H1 (cell line): ENCODE measurements around the gene TFG. TPM values are rescaled to one million over a fixed set of nuclear protein-coding genes. Genes with fewer than 3 reads are reported as not detected.

Experiments used
- CTCF ChIA-PET: fragments of 300-600 bp; sonication (Branson Sonifier 250); formaldehyde crosslinking; loops from one replicate; lab custom pipeline; 2021; ENCODE audit not compliant: partially characterized antibody; lab: Charles Lee
- POLR2A ChIA-PET: fragments of 300-600 bp; sonication (Branson Sonifier 250); formaldehyde crosslinking; loops from one replicate; lab custom pipeline; 2021; ENCODE audit warnings: inconsistent platforms; ENCODE audit not compliant: partially characterized antibody; lab: Charles Lee
- DNase-seq, 2 experiments: peaks; one replicate each; pipeline versions ENCODE4 v3.0.0 to v3.0.0-alpha.2; 2010 to 2022; ENCODE audit warnings: low spot score in 2 of 2, low read depth in 1 of 2, mixed read lengths in 1 of 2
- FAIRE-seq: peaks from 2 replicates; lab custom pipeline; 2011; peaks lifted over from hg19 to GRCh38; lab: Jason Lieb, UNC
- H2AFZ ChIP-seq: 2 replicates; pipeline ENCODE4 v1.8.1; 2012; ENCODE audit warnings: low read length, inconsistent platforms
- H2AK5ac ChIP-seq: 2 replicates; pipeline ENCODE4 v1.6.1; 2013; ENCODE audit warnings: low read depth, low read length
- H2BK120ac ChIP-seq: replicated peaks from 2 replicates; pipeline ENCODE3; 2013; ENCODE audit warnings: low read depth, low read length, inconsistent platforms
- H2BK12ac ChIP-seq: 2 replicates; pipeline ENCODE4 v1.6.1; 2013; ENCODE audit warnings: low read depth, low read length
- H2BK15ac ChIP-seq: 2 replicates; pipeline ENCODE4 v1.6.1; 2013; ENCODE audit warnings: low read length
- H2BK20ac ChIP-seq: 2 replicates; pipeline ENCODE4 v1.6.1; 2013; ENCODE audit warnings: low read length
- H2BK5ac ChIP-seq: 2 replicates; pipeline ENCODE4 v1.6.1; 2013; ENCODE audit warnings: low read depth, low read length
- H3K14ac ChIP-seq: 2 replicates; pipeline ENCODE4 v1.6.1; 2013; ENCODE audit warnings: inconsistent platforms; ENCODE audit not compliant: insufficient read length
- H3K18ac ChIP-seq: 2 replicates; pipeline ENCODE4 v1.6.1; 2013; ENCODE audit warnings: low read length; ENCODE audit errors: extremely low read depth
- H3K23ac ChIP-seq: 2 replicates; pipeline ENCODE4 v1.6.1; 2013; ENCODE audit warnings: inconsistent platforms; ENCODE audit not compliant: insufficient read length
- H3K23me2 ChIP-seq: 2 replicates; pipeline ENCODE4 v1.6.1; 2013; ENCODE audit warnings: low read depth, low read length
- H3K27ac ChIP-seq: 2 replicates; pipeline ENCODE4 v1.6.1; 2011; ENCODE audit warnings: low read depth, low read length, inconsistent platforms
- H3K27me3 ChIP-seq, 4 experiments: replicated peaks in 1 of 4; 1 replicate in 1 of 4; 2 replicates in 3 of 4; pipeline versions ENCODE4 v1.6.1 to v1.8.1; 2011 to 2013; ENCODE audit warnings: low read length in 3 of 4, mild to moderate bottlenecking in 3 of 4, inconsistent platforms in 2 of 4, mixed read lengths in 2 of 4, moderate library complexity in 1 of 4; ENCODE audit not compliant: control insufficient read depth in 3 of 4, insufficient read depth in 3 of 4; ENCODE audit errors: extremely low read depth in 1 of 4
- H3K36me3 ChIP-seq, 4 experiments: 2 replicates each; pipeline versions ENCODE4 v1.6.1 to v1.8.1; 2011 to 2013; ENCODE audit warnings: mild to moderate bottlenecking in 4 of 4, low read length in 3 of 4, moderate library complexity in 2 of 4, control low read depth in 1 of 4, inconsistent platforms in 1 of 4; ENCODE audit not compliant: insufficient read depth in 4 of 4, control insufficient read depth in 2 of 4
- H3K4ac ChIP-seq: replicated peaks from 2 replicates; pipeline ENCODE3; 2013; ENCODE audit warnings: low read length, low read depth, mixed read lengths, inconsistent platforms; ENCODE audit not compliant: insufficient read length
- H3K4me1 ChIP-seq, 4 experiments: replicated peaks in 1 of 4; 1 replicate in 1 of 4; 2 replicates in 3 of 4; pipeline versions ENCODE4 v1.6.1 to v1.8.1; 2011 to 2013; ENCODE audit warnings: low read length in 3 of 4, inconsistent platforms in 2 of 4, mixed read lengths in 1 of 4; ENCODE audit not compliant: insufficient read depth in 4 of 4, control insufficient read depth in 3 of 4
- H3K4me2 ChIP-seq, 2 experiments: 2 replicates each; pipeline versions ENCODE4 v1.6.1 to v1.8.1; 2011 to 2013; ENCODE audit warnings: low read depth in 2 of 2, low read length in 2 of 2, control low read depth in 1 of 2, inconsistent platforms in 1 of 2, mild to moderate bottlenecking in 1 of 2; ENCODE audit not compliant: insufficient read depth in 1 of 2
- H3K4me3 ChIP-seq, 4 experiments: fragments of 200-600, 300-600 bp in 1 of 4; sonication (generic), shearing (Covaris generic), sonication (Bioruptor Twin) in 1 of 4; 2 replicates each; pipeline versions ENCODE4 v1.5.1 to v1.8.1; 2011 to 2016; ENCODE audit warnings: low read length in 4 of 4, low read depth in 3 of 4, control low read depth in 2 of 4, inconsistent platforms in 2 of 4, mild to moderate bottlenecking in 2 of 4, mixed read lengths in 1 of 4, moderate library complexity in 1 of 4; ENCODE audit not compliant: insufficient read depth in 2 of 4; ENCODE audit errors: extremely low read depth in 1 of 4
- H3K56ac ChIP-seq: replicated peaks from 2 replicates; pipeline ENCODE3; 2013; ENCODE audit warnings: low read depth, mild to moderate bottlenecking, mixed read lengths, low read length, inconsistent platforms; ENCODE audit not compliant: insufficient read length
- H3K79me1 ChIP-seq: 2 replicates; pipeline ENCODE4 v1.6.1; 2013; ENCODE audit warnings: low read depth, low read length, control low read depth
- H3K79me2 ChIP-seq, 2 experiments: 2 replicates each; pipeline versions ENCODE4 v1.6.1 to v1.8.1; 2012 to 2013; ENCODE audit warnings: low read length in 2 of 2, mild to moderate bottlenecking in 2 of 2, inconsistent platforms in 1 of 2; ENCODE audit not compliant: insufficient read depth in 2 of 2, control insufficient read depth in 1 of 2
- H3K9ac ChIP-seq, 4 experiments: replicated peaks in 1 of 4; 1 replicate in 1 of 4; 2 replicates in 3 of 4; pipeline versions ENCODE4 v1.6.1 to v1.8.1; 2011 to 2013; ENCODE audit warnings: low read depth in 3 of 4, low read length in 3 of 4, control low read depth in 2 of 4, mild to moderate bottlenecking in 2 of 4, moderate library complexity in 2 of 4, inconsistent platforms in 1 of 4; ENCODE audit errors: extremely low read depth in 1 of 4
- H3K9me3 ChIP-seq, 2 experiments: 2 replicates each; pipeline versions ENCODE4 v1.6.1 to v1.8.1; 2012 to 2013; ENCODE audit warnings: mild to moderate bottlenecking in 2 of 2, moderate library complexity in 2 of 2, control low read depth in 1 of 2, inconsistent platforms in 1 of 2, low read depth in 1 of 2, low read length in 1 of 2, mixed read lengths in 1 of 2; ENCODE audit not compliant: insufficient read depth in 2 of 2
- H4K20me1 ChIP-seq, 2 experiments: replicated peaks in 1 of 2; 2 replicates each; pipeline versions ENCODE3 to v1.8.1; 2011 to 2013; ENCODE audit warnings: inconsistent platforms in 2 of 2, low read length in 2 of 2, mild to moderate bottlenecking in 1 of 2; ENCODE audit not compliant: insufficient read depth in 2 of 2, control insufficient read depth in 1 of 2
- H4K5ac ChIP-seq: 2 replicates; pipeline ENCODE4 v1.6.1; 2013; ENCODE audit warnings: low read length, low read depth, mixed read lengths, inconsistent platforms; ENCODE audit not compliant: insufficient read length
- H4K8ac ChIP-seq: 2 replicates; pipeline ENCODE4 v1.8.0; 2013; ENCODE audit warnings: mild to moderate bottlenecking, moderate library complexity, low read length, inconsistent platforms; ENCODE audit not compliant: insufficient read depth; ENCODE audit errors: extremely low read depth
- H4K91ac ChIP-seq: replicated peaks from 2 replicates; pipeline ENCODE3; 2013; ENCODE audit warnings: low read length, mixed read lengths, inconsistent platforms; ENCODE audit not compliant: insufficient read length
- CHD1 ChIP-seq: IDR thresholded peaks from 2 replicates; pipeline ENCODE4 v1.6.1; 2012; ENCODE audit warnings: low read depth, low read length, improper control_type of control experiment
- CTCF ChIP-seq, 3 experiments: IDR thresholded peaks; 1 replicate in 2 of 3; 2 replicates in 1 of 3; pipeline versions ENCODE4 v1.5.1 to v1.6.1; 2011; ENCODE audit warnings: low read length in 3 of 3, mild to moderate bottlenecking in 3 of 3, inconsistent platforms in 2 of 3, low read depth in 1 of 3, moderate library complexity in 1 of 3; ENCODE audit not compliant: insufficient read depth in 1 of 3; ENCODE audit errors: control extremely low read depth in 1 of 3
- RAD21 ChIP-seq, 2 experiments: IDR thresholded peaks in 1 of 2; conservative IDR thresholded peaks in 1 of 2; 2 replicates each; pipeline ENCODE4 v1.6.1; 2011; ENCODE audit warnings: low read depth in 2 of 2, low read length in 2 of 2, improper control_type of control experiment in 1 of 2, inconsistent platforms in 1 of 2, mild to moderate bottlenecking in 1 of 2, moderate library complexity in 1 of 2
- SIRT6 ChIP-seq: IDR thresholded peaks from one replicate; pipeline ENCODE4 v1.7.1; 2012; ENCODE audit warnings: low read length, inconsistent platforms
- WGBS, 2 experiments: shearing (Covaris generic) in 1 of 2; methylation state at CpG; one replicate each; pipeline versions ENCODE4 v1.1.6 to v1.1.7; 2013 to 2015; ENCODE audit warnings: low lambda C conversion rate in 2 of 2, mixed read lengths in 2 of 2, inconsistent platforms in 1 of 2, low coverage in 1 of 2, missing lambda C conversion rate in 1 of 2; ENCODE audit not compliant: insufficient replicate concordance in 2 of 2, insufficient coverage in 1 of 2, insufficient read length in 1 of 2; ENCODE audit errors: extremely low coverage in 1 of 2, missing lambda C conversion rate in 1 of 2; 5-methylcytosine and 5-hydroxymethylcytosine counted together
- polyA plus RNA-seq, 7 experiments: library from polyadenylated mRNA; depleted of rRNA in 3 of 7; stranded (reverse) in 5 of 7; unstranded in 2 of 7; fragments of >200 nt in 5 of 7; fragments of 200-250 nt in 2 of 7; gene quantifications; 1 replicate in 5 of 7; 2 replicates in 1 of 7; 4 replicates in 1 of 7; pipeline versions ENCODE4 v1.2.1 to v1.2.3, GENCODE V29; 2011 to 2013; ENCODE audit warnings: missing spikeins in 2 of 7, mixed read lengths in 2 of 7
- total RNA-seq: library from RNA; stranded (reverse); fragmentation: NEBNext Ultra II Directional; extraction: Animal tissue kit (Norgen Biotek cat#: 25700); gene quantifications from 2 replicates; pipeline ENCODE4 v1.2.1, GENCODE V29; 2021

TFG gene
- total and polyA plus RNA-seq, 2 of the 8 experiments (the other 6 are each of a cell fraction or from before 2014, with no cell fraction given), result 81.9 to 98.4 TPM

- FAIRE-seq (no peak), DNase-seq (peak in 1 of 2 experiments; percentile 63)
- 90% methylated on average over 2 of the region's 2 CpGs; no CpG with 5 or more reads in 1 of the 2 experiments for WGBS, 2 experiments
- Histone ChIP-seq H3K23me2 (no peaks in the 10 kb centered on the region), H4K91ac (no peak overlapping the region), H2BK15ac (no peak overlapping the region), H3K4me1 (no peaks in the 10 kb centered on the region), H3K14ac (no peak overlapping the region), H3K79me2 (no peaks in the 10 kb centered on the region), H2BK120ac (no peak overlapping the region), H3K27ac (no peak overlapping the region), H2AFZ (peak overlapping the region; percentile 94), H3K4me2 (no peak overlapping the region), H4K8ac (no peak overlapping the region), H2BK20ac (no peak overlapping the region), H2BK5ac (no peak overlapping the region), H2BK12ac (no peak overlapping the region), H4K20me1 (no peaks in the 10 kb centered on the region), H3K9ac (no peak overlapping the region), H4K5ac (no peak overlapping the region), H3K79me1 (no peaks in the 10 kb centered on the region), H3K9me3 (no peaks in the 10 kb centered on the region), H3K36me3 (no peaks in the 10 kb centered on the region), H3K18ac (no peak overlapping the region), H3K4me3 (no peak overlapping the region), H2AK5ac (no peak overlapping the region), H3K4ac (no peak overlapping the region), H3K23ac (no peak overlapping the region), H3K27me3 (peaks cover 0 to 1% (median 0%) of the 10 kb centered on the region in 4 experiments; a peak in 1 of 7 replicates), H3K56ac (no peak overlapping the region)
- ChIA-PET CTCF (interaction anchor here (0.5 to 2.5 kb wide), 22 partner anchors 8 to 861 kb away, joined by 3 to 10 read pairs (median 4); no protein-coding TSS in a partner anchor), POLR2A (interaction anchor here (0.8 kb wide), 1 partner anchor 17 kb away, joined by 3 read pairs; no protein-coding TSS in a partner anchor)
- TF ChIP-seq CTCF (IDR thresholded peaks at IDR 0.05; ENCODE audit: control extremely low read depth in 1 of 3, insufficient read depth in 1 of 3, low read depth in 1 of 3, low read length in 3 of 3) (peak; percentile 53 to 73 (median 65)), RAD21 (IDR thresholded peaks at IDR 0.05 in 1 of 2, conservative IDR thresholded peaks at IDR 0.05 in 1 of 2; ENCODE audit: low read depth in 2 of 2, low read length in 2 of 2) (peak; percentile 43 to 65), SIRT6 (no peak), CHD1 (no peak)
These were observed 67.5 kb downstream of the TFG start for GRCh38 chr3:100776746-100777145.
